ENCODE measurements around the gene LEMD1. TPM values are rescaled to one million over a fixed set of nuclear protein-coding genes. Genes with fewer than 3 reads are reported as not detected.

LEMD1 gene
- total RNA-seq, 1 experiment from 2014 or later = 16.7 TPM

GRCh38 chr1:205370780-205371179 is 51.1 kb downstream of the LEMD1 start:
- TF ChIP-seq EZH2 (IDR thresholded peaks at IDR 0.05; ENCODE audit: low read depth) (no peak), CTCF (conservative IDR thresholded peaks at IDR 0.05) (no peak)
- BruUV-seq (replicated peaks) = no TSS peak
- DNase-seq = no peak
- H3K4me2 ChIP-seq = no peak overlapping the region
- H3K4me1 ChIP-seq (replicated peaks; ENCODE audit: insufficient read depth) = peaks cover 17% of the 10 kb centered on the region
- CTCF ChIA-PET = no interaction called here
- no peaks in the 10 kb centered on the region for H3K36me3 ChIP-seq (ENCODE audit: low read depth)
- no peak overlapping the region for H2AFZ ChIP-seq
- H4K20me1 ChIP-seq (ENCODE audit: insufficient read depth) = no peaks in the 10 kb centered on the region
- H3K79me2 ChIP-seq (ENCODE audit: low read depth) = no peaks in the 10 kb centered on the region
- no peaks in the 10 kb centered on the region for H3K9me3 ChIP-seq (ENCODE audit: insufficient read depth, low read depth)
- H3K27ac ChIP-seq = no peak overlapping the region
- H3K4me3 ChIP-seq = no peak overlapping the region
- H3K27me3 ChIP-seq (ENCODE audit: insufficient read depth, low read depth) = peaks cover 14% of the 10 kb centered on the region; the same call in 1 of the 2 replicates
- POLR2A ChIA-PET (ENCODE audit: unreplicated experiment) = no interaction called here
- intact Hi-C loops (cut with micrococcal nuclease; ENCODE audit: unreplicated experiment) = no loop called here
- H3F3A ChIP-seq (ENCODE audit: insufficient read depth, low read depth) = peaks cover 13% of the 10 kb centered on the region; the same call in 1 of the 2 replicates
- H3K9me2 ChIP-seq (ENCODE audit: insufficient read depth) = no peaks in the 10 kb centered on the region

- H3K79me2 ChIP-seq (ENCODE audit: low read depth) = no peaks in the 10 kb centered on the region
- peaks cover 17% of the 10 kb centered on the region; the same call in 1 of the 2 replicates for H3K27me3 ChIP-seq (ENCODE audit: insufficient read depth, low read depth)
- peaks cover 8% of the 10 kb centered on the region; the same call in 1 of the 2 replicates for H3F3A ChIP-seq (ENCODE audit: insufficient read depth, low read depth)
- H3K9me3 ChIP-seq (ENCODE audit: insufficient read depth, low read depth) = no peaks in the 10 kb centered on the region
- no peaks in the 10 kb centered on the region for H3K36me3 ChIP-seq (ENCODE audit: low read depth)
- CTCF ChIA-PET = no interaction called here
- H3K27ac ChIP-seq = no peak overlapping the region
- H2AFZ ChIP-seq = no peak overlapping the region
- no peak overlapping the region for H3K4me2 ChIP-seq
- H3K4me3 ChIP-seq = no peak overlapping the region
- POLR2A ChIA-PET (ENCODE audit: unreplicated experiment) = no interaction called here
- H4K20me1 ChIP-seq (ENCODE audit: insufficient read depth) = no peaks in the 10 kb centered on the region
- H3K9me2 ChIP-seq (ENCODE audit: insufficient read depth) = no peaks in the 10 kb centered on the region
- H3K4me1 ChIP-seq (replicated peaks; ENCODE audit: insufficient read depth) = peaks cover 12% of the 10 kb centered on the region
- intact Hi-C loops (cut with micrococcal nuclease; ENCODE audit: unreplicated experiment) = no loop called here
- TF ChIP-seq CTCF (conservative IDR thresholded peaks at IDR 0.05) = no peak
- no peak for TF ChIP-seq EZH2 (IDR thresholded peaks at IDR 0.05; ENCODE audit: low read depth)
- no peak for DNase-seq
- no TSS peak for BruUV-seq (replicated peaks)
Observed at GRCh38 chr1:205369701-205370123, 52.1 kb downstream of the LEMD1 start.

- POLR2A ChIA-PET (ENCODE audit: unreplicated experiment) = no interaction called here
- H3K79me2 ChIP-seq (ENCODE audit: low read depth) = no peaks in the 10 kb centered on the region
- H3K9me2 ChIP-seq (ENCODE audit: insufficient read depth) = no peaks in the 10 kb centered on the region
- H2AFZ ChIP-seq = no peak overlapping the region
- intact Hi-C loops (cut with micrococcal nuclease; ENCODE audit: unreplicated experiment) = no loop called here
- H3K27ac ChIP-seq = no peak overlapping the region
- H3K27me3 ChIP-seq (ENCODE audit: insufficient read depth, low read depth) = peaks cover 17% of the 10 kb centered on the region; the same call in 1 of the 2 replicates
- H3K36me3 ChIP-seq (ENCODE audit: low read depth) = no peaks in the 10 kb centered on the region
- H3K4me1 ChIP-seq (replicated peaks; ENCODE audit: insufficient read depth) = 0 out of 2 replicates have a peak, but pooled peaks cover under 1% of the 10 kb centered on the region
- H3K4me3 ChIP-seq = no peak overlapping the region
- no peak for DNase-seq
- H4K20me1 ChIP-seq (ENCODE audit: insufficient read depth) = no peaks in the 10 kb centered on the region
- BruUV-seq (replicated peaks) = no TSS peak
- H3K4me2 ChIP-seq = no peak overlapping the region
- CTCF ChIA-PET = interaction anchor here (0.6 kb wide), 1 partner anchor 325 kb away, joined by 3 read pairs; no protein-coding TSS in a partner anchor
- no peaks in the 10 kb centered on the region for H3K9me3 ChIP-seq (ENCODE audit: insufficient read depth, low read depth)
- no peak for TF ChIP-seq CTCF (conservative IDR thresholded peaks at IDR 0.05)
- no peak for TF ChIP-seq EZH2 (IDR thresholded peaks at IDR 0.05; ENCODE audit: low read depth)
- no peaks in the 10 kb centered on the region for H3F3A ChIP-seq (ENCODE audit: insufficient read depth, low read depth)
Observed at GRCh38 chr1:205368478-205368877, 53.4 kb downstream of the LEMD1 start.

Data from PC-9 (cell line).